ENCODE results near the gene CHST11.

CHST11 gene

GRCh38 chr12:104788840-104789271 is 332.1 kb downstream of the CHST11 start:
- no peak for DNase-seq (ENCODE audit: low read depth)
- no peak for TF ChIP-seq CTCF (IDR thresholded peaks at IDR 0.05; ENCODE audit: low read length, missing control alignments)
- H3K4me3 ChIP-seq (replicated peaks; ENCODE audit: low read depth, low read length): no peak overlapping the region

GRCh38 chr12:104790296-104791125 is 333.8 kb downstream of the CHST11 start:
- DNase-seq (ENCODE audit: low read depth): no peak
- no peak overlapping the region for H3K4me3 ChIP-seq (replicated peaks; ENCODE audit: low read depth, low read length)
- peak; percentile 62 for TF ChIP-seq CTCF (IDR thresholded peaks at IDR 0.05; ENCODE audit: low read length, missing control alignments)

GRCh38 chr12:104792570-104792969 is 335.8 kb downstream of the CHST11 start:
- no peak for TF ChIP-seq CTCF (IDR thresholded peaks at IDR 0.05; ENCODE audit: low read length, missing control alignments)
- H3K4me3 ChIP-seq (replicated peaks; ENCODE audit: low read depth, low read length): no peak overlapping the region
- peak; percentile 85 for DNase-seq (ENCODE audit: low read depth)

GRCh38 chr12:104793285-104793684 is 336.5 kb downstream of the CHST11 start:
- no peak for TF ChIP-seq CTCF (IDR thresholded peaks at IDR 0.05; ENCODE audit: low read length, missing control alignments)
- peak; percentile 52 for DNase-seq (ENCODE audit: low read depth)
- no peak overlapping the region for H3K4me3 ChIP-seq (replicated peaks; ENCODE audit: low read depth, low read length)

- no peak for DNase-seq (ENCODE audit: low read depth)
- no peak for TF ChIP-seq CTCF (IDR thresholded peaks at IDR 0.05; ENCODE audit: low read length, missing control alignments)
Observed at GRCh38 chr12:104793968-104794367, 337.2 kb downstream of the CHST11 start.

GRCh38 chr12:104796475-104796862 is 339.7 kb downstream of the CHST11 start:
- no peak overlapping the region for H3K4me3 ChIP-seq (replicated peaks; ENCODE audit: low read depth, low read length)
- TF ChIP-seq CTCF (IDR thresholded peaks at IDR 0.05; ENCODE audit: low read length, missing control alignments): no peak
- no peak for DNase-seq (ENCODE audit: low read depth)

More at GRCh38 chr12:104793968-104794367, 337.2 kb downstream of the CHST11 start:
- H3K4me3 ChIP-seq (replicated peaks; ENCODE audit: low read depth, low read length): no peak overlapping the region

- H3K4me3 ChIP-seq (replicated peaks; ENCODE audit: low read depth, low read length): no peak overlapping the region
- no peak for DNase-seq (ENCODE audit: low read depth)
- no peak for TF ChIP-seq CTCF (IDR thresholded peaks at IDR 0.05; ENCODE audit: low read length, missing control alignments)
Observed at GRCh38 chr12:104799458-104799857, 342.7 kb downstream of the CHST11 start.

Measured in fibroblast of pulmonary artery (primary cell).